ENCODE results near the gene SLC38A11. TPM values are rescaled to one million over a fixed set of nuclear protein-coding genes. Genes with fewer than 3 reads are reported as not detected.

SLC38A11 gene
- total and polyA plus RNA-seq, 2 of the 13 experiments (the other 11 are each of a cell fraction or from before 2014, with no cell fraction given), result 14.0 to 14.3 TPM

DNA sequence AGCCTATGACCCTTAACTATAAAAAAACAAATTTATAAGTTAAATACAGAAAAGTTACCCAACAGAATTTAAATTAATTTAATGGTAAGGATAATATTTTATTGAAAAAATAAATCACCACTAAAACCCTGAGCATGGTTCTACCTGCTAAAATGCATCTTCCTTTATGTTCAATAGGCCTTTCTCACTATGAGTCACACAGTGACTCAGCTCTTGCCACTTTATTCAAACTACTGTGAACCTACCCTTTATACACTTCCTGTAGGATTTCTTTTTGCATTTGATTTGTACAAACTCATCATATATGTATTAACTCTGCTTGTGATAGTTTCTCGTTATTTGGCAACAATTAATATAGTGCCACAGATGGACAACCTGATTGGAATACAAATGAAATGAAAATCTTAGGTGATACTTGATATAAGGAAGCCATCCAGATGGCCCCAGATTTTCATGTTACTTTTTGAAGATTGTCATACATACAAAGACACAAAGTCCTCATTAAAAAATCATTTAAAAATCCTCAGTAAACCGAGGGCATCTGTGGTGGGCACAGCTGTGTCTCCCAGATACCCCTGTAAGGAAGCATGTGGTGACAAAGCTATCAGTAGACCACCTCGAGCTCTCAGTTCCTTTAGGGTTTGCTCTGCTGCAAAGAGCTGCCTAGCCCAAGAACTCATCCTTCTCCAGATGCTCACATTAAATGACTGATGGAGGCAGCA, 58.5 kb downstream of the SLC38A11 start (continued):
- no peak for TF ChIP-seq ZFP36L2 (CRISPR knock-in tag; IDR thresholded peaks at IDR 0.05)
- no peak for TF ChIP-seq PHB2 (IDR thresholded peaks at IDR 0.05; ENCODE audit: partially characterized antibody)
- TF ChIP-seq, protein P1, sequence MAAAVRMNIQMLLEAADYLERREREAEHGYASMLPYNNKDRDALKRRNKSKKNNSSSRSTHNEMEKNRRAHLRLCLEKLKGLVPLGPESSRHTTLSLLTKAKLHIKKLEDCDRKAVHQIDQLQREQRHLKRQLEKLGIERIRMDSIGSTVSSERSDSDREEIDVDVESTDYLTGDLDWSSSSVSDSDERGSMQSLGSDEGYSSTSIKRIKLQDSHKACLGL (CRISPR knock-in tag; IDR thresholded peaks at IDR 0.05), result no peak
- TF ChIP-seq SP4 (CRISPR knock-in tag; IDR thresholded peaks at IDR 0.05), result no peak
- peak; percentile 84 for TF ChIP-seq FOSL2 (CRISPR knock-in tag; IDR thresholded peaks at IDR 0.05)
- TF ChIP-seq ZNF33B (CRISPR knock-in tag; IDR thresholded peaks at IDR 0.05), result no peak
- peak; percentile 79 for TF ChIP-seq NFE2L2 (IDR thresholded peaks at IDR 0.05; ENCODE audit: low read length)
- TF ChIP-seq JUNB (CRISPR knock-in tag; IDR thresholded peaks at IDR 0.05; ENCODE audit: borderline replicate concordance), result 0 out of 2 replicates have a peak, but pooled peaks have one; percentile 14
- no peak for TF ChIP-seq FOXO1 (CRISPR knock-in tag; IDR thresholded peaks at IDR 0.05)
- no peak for TF ChIP-seq HNRNPL (IDR thresholded peaks at IDR 0.05; ENCODE audit: low read depth, low read length)

DNA sequence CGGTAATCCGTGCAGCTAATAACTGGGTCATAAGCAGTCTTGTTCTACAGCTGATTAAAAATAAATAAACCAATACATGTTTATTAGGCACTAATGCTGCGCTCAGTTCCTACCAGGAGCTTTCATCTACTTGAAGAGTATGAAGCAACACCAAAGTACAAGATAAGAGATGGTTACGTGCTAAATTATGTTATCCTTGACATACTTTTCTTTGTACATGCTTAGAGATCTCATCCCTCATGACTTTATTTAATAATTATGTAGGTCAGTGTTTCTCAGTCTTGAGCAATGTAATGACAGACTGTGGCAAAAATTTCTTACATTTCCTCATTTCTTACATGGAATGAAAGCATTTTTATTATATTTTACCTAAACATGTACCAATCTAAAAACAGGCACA, 59.1 kb downstream of the SLC38A11 start:
- intact Hi-C loops (cut with micrococcal nuclease; ENCODE audit: unreplicated experiment) (loop anchor here (5.0 kb wide), 1 partner anchor 54 kb away; the partner anchor contains the start of gene COBLL1), in situ Hi-C loops (cut with HindIII; ENCODE audit: extremely low pct_ligation_motif_present, low pct_unique_long_range_greater_than_20kb) (no loop called here)
- H3K79me2 ChIP-seq (ENCODE audit: insufficient read depth, low read length), result no peaks in the 10 kb centered on the region
- WGBS (ENCODE audit: low lambda C conversion rate), result 97% methylated on average over 4 of the region's 4 CpGs
- H3K4me2 ChIP-seq (ENCODE audit: low read depth, low read length), result no peak overlapping the region
- no peak overlapping the region for H3K4me3 ChIP-seq (replicated peaks in 1 of 3; ENCODE audit: insufficient read depth in 1 of 3, low read depth in 2 of 3, low read length in 3 of 3)
- FAIRE-seq (no peak), ATAC-seq (no peak), DNase-seq (ENCODE audit: low spot score) (no peak)
- POLR2A ChIA-PET, result interaction anchor here (1.7 to 1.8 kb wide), 4 partner anchors 8 to 54 kb away, joined by 4 to 14 read pairs (median 8); partner anchors contain the start of gene COBLL1
- no peaks in the 10 kb centered on the region for H3K27me3 ChIP-seq (ENCODE audit: control insufficient read depth in 1 of 2, insufficient read depth in 2 of 2, low read length in 2 of 2)
- no peaks in the 10 kb centered on the region for H3K36me3 ChIP-seq (replicated peaks in 1 of 2; ENCODE audit: control insufficient read depth in 1 of 2, insufficient read depth in 2 of 2, low read length in 2 of 2)
- BruUV-seq (replicated peaks), result no TSS peak
- CTCF ChIA-PET (ENCODE audit: low intra/inter-chr PET ratio, low total read pairs), result no interaction called here
- H3K27ac ChIP-seq (ENCODE audit: extremely low read length, insufficient read depth, low read length), result no peak overlapping the region
- peaks cover 34% of the 10 kb centered on the region for H3K4me1 ChIP-seq (ENCODE audit: insufficient read depth, low read length)
- no peaks in the 10 kb centered on the region for H3K9me3 ChIP-seq (ENCODE audit: low read length)
- H4K20me1 ChIP-seq (ENCODE audit: insufficient read depth, low read length), result no peaks in the 10 kb centered on the region
- TF ChIP-seq CEBPB (IDR thresholded peaks at IDR 0.05; ENCODE audit: borderline replicate concordance, low read depth, low read length), result peak; percentile 0; the same call in 1 of the 2 replicates
- TF ChIP-seq ZNF546 (CRISPR knock-in tag; conservative IDR thresholded peaks at IDR 0.05), result no peak
- TF ChIP-seq ZNF7 (CRISPR knock-in tag; IDR thresholded peaks at IDR 0.05), result no peak
- no peak overlapping the region for H3K9ac ChIP-seq (ENCODE audit: insufficient read depth, low read depth, low read length)
- H2AFZ ChIP-seq (ENCODE audit: low read length), result no peak overlapping the region

Measured in HepG2 (cell line).